HG02870 (cell line): Measurements from ENCODE around the gene PLXNA4.

ENCODE experiments used
- ATAC-seq: cut with Tn5 transposase; IDR thresholded peaks from one replicate; pipeline ENCODE4 v1.9.1; 2021; ENCODE audit warnings: mild to moderate bottlenecking, moderate library complexity; ENCODE audit not compliant: unreplicated experiment

Gene PLXNA4

DNA sequence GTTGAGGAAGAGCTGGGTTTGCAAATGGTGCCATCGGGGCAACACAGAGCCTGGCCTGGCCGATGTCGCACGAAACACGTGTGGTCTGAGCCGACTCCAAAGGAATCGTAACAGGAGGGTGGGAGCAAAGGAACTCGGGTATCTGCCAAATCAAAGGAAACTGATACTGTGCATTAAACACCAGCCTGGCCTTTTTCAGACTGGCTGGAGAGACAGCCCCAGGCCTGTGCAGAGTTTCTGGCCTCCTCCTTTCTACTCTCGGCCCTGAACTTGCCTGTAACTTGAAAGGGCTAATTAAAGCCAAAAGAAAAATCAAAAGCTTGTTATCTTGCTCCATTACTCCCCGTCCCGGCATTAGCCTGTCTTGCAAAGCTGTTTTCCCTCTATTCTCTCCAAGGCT, 71.4 kb downstream of the PLXNA4 start:
- ATAC-seq: no peak

GRCh38 chr7:132504071-132504470, 72.2 kb downstream of the PLXNA4 start:
- ATAC-seq: no peak

DNA sequence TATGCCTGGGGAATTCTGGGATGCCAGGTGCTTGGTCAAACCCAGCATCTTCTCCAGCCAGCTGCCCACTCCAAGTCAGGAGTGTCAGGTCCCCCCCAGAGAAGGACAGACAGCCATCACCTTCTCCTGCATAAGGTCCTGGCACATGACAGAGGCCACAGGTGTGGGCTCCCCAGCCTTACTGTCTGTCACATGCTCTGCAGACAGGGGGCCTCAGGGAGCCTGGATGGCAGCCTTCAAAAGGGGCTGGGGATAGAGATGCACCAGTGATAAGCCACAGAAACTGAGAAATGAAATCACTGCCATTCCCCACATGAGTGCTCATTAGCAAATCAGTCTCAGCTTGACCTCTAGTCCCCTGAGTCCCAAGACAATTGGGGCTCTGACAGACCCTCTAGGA, 72.9 kb downstream of the PLXNA4 start:
- no peak for ATAC-seq

DNA sequence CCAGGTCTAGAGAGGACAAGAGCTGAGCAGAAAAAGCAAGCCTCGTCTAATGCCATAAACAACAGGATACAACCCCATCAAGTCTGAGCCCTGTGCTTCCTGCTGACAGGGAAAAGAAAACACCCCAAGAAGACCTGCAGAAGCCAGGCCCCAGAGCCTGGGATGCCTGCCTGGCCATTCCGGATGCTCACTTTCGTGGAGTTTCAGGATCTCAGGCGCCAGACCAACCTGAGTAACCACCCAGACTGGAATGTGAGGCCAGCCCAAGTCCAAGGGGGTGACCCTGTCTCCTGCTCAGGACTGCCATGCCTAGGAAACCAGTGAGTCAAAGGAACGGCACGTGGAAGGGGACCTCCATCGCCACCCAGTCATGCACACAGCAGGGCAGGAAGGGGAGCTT, 74.3 kb downstream of the PLXNA4 start:
- ATAC-seq: no peak

DNA sequence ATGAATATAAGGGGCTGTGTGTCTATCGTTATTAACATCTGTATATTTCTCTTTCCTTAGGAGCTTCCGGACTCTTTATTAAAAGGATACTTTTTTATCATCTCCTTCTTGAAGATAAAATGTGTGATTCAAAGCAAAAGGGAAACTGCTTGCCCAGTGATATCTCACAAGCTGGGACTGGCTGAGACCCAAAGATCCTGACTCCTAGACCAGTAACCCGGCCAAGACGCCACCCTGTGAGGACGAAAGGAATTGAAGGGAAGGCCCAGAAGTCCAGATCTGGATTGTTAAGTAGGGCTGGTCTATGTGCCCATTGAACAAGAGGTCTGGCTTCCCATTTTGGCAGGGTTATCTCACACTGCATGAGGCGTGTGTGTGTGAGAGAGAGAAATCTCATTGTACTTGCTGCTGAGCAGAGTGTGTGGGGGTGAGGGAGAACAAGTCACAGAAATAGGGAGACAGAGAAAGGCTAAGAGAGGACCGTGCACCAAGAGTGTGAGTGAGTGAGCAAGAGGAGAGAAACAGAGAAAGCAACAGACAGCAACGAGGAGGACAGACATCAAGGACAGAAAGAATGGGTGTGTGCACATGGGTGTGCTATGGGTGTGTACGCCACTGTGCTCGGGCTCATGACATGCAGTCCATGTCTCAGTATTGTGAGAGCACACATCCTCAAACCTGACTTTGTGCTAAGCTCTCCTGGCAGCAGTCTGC, 75.4 kb downstream of the PLXNA4 start:
- ATAC-seq: no peak

GRCh38 chr7:132499487-132499886, 76.8 kb downstream of the PLXNA4 start:
- ATAC-seq: no peak

GRCh38 chr7:132499065-132499464, 77.2 kb downstream of the PLXNA4 start:
- ATAC-seq: no peak

- no peak for ATAC-seq
These were observed 78.0 kb downstream of the PLXNA4 start for GRCh38 chr7:132498319-132498718.

GRCh38 chr7:132497098-132497497, 79.2 kb downstream of the PLXNA4 start:
- no peak for ATAC-seq

GRCh38 chr7:132495936-132496335, 80.3 kb downstream of the PLXNA4 start:
- ATAC-seq: no peak

DNA sequence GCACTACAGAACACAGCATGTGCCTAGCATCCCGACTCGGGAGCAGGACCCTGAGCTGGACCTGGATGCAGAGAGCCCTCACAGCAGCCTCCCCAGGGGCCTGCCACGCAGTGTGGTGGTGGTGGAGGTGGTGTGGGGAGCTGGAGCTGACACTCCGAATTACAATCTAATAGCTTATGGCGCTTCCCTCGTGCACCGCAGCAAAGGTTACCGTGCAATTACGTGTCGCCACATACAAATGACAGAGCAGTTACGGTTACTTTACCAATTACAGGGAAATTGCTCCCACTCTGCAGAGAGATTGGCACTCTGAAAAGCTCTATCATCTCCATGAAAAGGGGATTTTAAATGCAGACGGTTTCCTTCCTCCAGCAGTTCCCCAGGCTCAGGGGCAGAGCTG, 81.8 kb downstream of the PLXNA4 start:
- no peak for ATAC-seq

DNA sequence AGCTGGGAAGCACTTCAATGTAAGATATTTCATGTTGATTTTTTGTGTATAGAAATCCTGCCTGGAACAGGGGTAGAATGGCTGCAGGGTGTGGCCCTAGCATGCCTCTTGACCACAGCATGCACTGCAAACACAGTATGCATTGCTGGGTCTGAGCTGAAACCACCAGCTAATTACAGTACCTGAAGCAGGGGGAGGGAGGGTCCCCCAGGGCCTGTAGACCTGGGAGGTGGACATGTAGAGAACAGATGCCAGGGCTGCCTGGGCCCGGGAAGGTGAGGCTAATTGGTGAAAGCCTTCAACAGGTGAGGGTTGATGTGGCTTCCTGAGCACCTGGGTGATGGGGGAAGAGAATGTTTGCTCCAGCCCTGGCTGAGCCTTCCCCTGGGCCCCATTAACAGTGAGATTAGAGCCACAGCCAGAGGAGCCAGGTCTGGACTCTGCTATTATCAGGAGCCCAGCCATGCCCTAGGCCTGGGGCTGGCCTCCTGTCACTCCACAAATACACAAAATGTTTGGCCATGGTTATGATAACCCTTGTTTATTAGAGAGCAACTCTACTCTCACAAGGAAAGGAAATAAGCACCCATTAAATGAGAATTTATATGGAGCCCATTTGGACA, 83.3 kb downstream of the PLXNA4 start:
- ATAC-seq: no peak

DNA sequence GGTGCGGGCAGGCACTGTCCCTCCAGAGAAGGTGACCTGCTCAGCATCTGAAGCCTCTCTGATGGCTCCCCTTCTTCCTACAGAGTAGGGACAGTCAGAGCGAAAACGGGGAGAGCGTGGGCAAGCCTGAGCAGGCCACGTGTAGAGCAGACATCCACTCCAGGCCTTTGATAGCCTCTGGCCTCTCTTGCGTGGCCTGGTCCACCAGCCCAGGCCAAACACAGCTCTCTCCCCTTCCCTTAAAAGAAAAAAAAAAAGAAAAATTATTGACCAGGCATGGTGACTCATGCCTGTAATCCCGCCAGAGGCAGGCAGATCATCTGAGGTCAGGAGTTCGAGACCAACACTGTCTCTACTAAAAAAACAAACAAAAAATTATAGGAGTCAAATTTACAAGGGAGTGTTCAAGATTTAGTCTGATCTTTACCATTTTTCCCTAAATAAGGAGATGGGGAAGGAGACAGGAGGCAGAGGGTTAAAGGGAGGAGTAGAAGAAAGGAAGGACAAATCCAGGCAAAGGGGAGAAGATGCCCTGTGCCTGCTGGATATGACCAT, 84.8 kb downstream of the PLXNA4 start:
- no peak for ATAC-seq

GRCh38 chr7:132490474-132490873, 85.8 kb downstream of the PLXNA4 start:
- ATAC-seq: no peak

DNA sequence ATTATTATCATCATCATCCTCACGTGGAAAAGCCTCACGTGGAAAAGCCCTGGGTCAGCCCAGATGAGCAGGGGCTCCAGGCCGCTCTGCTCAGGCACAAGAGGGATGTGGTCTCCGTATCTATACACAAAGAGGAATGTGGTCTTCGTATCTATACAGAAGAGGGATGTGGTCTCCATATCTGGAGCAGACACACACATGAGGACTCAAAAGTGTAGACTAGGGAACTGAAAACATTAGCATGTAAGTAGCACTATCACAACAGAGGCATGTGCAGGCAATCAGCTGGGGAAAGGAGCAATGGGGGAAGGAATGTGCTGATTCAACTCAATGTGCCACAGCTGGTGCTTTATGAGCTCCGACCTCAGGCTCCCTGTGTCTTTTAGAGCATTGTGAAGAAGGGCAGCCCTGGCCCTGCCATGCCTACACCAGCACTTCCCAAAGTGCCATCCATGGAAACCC, 86.5 kb downstream of the PLXNA4 start:
- ATAC-seq: no peak

GRCh38 chr7:132488634-132489302, 87.5 kb downstream of the PLXNA4 start:
- ATAC-seq: no peak

DNA sequence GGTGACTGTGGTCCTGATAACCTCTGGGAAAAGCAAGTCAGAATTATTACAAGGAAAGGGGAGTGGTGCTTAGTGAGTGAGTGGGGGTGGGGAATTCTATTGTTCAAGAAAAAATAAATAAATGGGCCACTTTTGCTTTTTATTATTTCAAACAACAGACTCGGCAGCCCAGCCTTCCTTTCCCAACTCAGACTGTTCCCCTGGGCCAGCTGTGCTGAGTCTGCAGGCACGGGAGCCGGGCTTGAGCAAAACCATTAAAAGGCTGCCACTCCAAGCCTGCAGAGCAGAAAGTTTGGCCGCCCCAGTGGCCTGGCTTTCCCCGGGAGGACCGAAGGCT, 90.0 kb downstream of the PLXNA4 start:
- no peak for ATAC-seq

- no peak for ATAC-seq
These were observed 90.5 kb downstream of the PLXNA4 start for GRCh38 chr7:132485600-132486273.

DNA sequence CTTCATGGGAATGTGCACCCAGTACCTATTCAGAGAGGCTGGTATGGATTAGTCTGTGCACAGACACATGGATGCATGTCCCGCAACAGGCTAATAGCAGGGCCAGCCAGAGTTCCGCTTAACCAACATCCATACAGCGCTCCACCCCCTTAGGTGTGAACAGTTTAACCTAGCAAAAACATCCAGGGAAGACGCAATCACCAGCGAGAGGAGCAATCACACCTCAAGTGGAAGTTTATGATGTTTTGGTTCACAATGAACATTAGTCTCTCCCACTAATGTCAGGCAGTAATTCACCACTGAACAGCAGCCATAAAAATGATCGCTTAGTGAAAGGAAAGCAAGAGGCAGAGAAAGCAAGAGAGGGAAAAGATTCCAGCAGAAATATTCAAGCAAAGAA, 91.1 kb downstream of the PLXNA4 start:
- no peak for ATAC-seq

- ATAC-seq: no peak
These were observed 93.4 kb downstream of the PLXNA4 start for GRCh38 chr7:132482866-132483265.

DNA sequence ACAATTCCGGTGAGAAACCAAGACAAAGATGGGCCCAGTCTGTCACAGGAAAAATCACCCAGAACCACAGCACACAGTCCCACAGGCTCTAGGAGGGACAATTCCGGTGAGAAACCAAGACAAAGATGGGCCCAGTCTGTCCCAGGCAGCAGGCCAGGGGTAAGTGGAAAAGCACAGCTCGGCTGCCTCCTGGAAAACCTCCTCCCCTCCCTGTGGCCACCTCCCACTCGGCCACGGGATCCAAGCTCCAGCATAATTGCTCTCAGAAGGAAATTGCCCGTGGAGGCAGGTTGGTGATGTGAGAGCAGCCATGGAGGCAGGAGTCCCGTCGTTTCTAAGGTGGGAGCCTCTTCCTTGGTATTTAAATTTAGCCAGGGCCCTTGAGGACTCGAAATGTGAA, 95.7 kb downstream of the PLXNA4 start:
- no peak for ATAC-seq
